IMR-90 (cell line): ENCODE data around the gene TMEM63C. TPM values are rescaled to one million over a fixed set of nuclear protein-coding genes. Genes with fewer than 3 reads are reported as not detected.

Experiments used
- ATAC-seq: fragments of 200-7000 bp; cut with Tn5 transposase; 2 replicates; pipeline ENCODE4 v1.9.1; 2020; ENCODE audit warnings: low read depth, mild to moderate bottlenecking, moderate library complexity
- BruUV-seq: library from RNA; stranded (reverse); fragments of 400-500 nt; replicated peaks from 2 replicates; lab custom pipeline; 2021; lab: Mats Ljungman, UMichigan
- CTCF ChIA-PET: fragments of 300-600 bp; formaldehyde crosslinking; extraction: SDS; loops from one replicate; lab custom pipeline; 2021; ENCODE audit warnings: antibody characterized with exemption; lab: Yijun Ruan, JAX
- POLR2A ChIA-PET: fragments of 300-600 bp; sonication (Branson Sonifier 250); formaldehyde crosslinking; loops from one replicate; lab custom pipeline; 2022; ENCODE audit warnings: antibody characterized with exemption; ENCODE audit not compliant: unreplicated experiment; lab: Charles Lee
- DNase-seq: peaks from one replicate; pipeline ENCODE4 v3.0.0; 2013
- H2AFZ ChIP-seq: replicated peaks from 2 replicates; pipeline ENCODE3; 2013; ENCODE audit warnings: low read length, mild to moderate bottlenecking; ENCODE audit not compliant: poor library complexity
- H2AK5ac ChIP-seq: 2 replicates; pipeline ENCODE4 v1.6.1; 2013; ENCODE audit warnings: low read depth, low read length, inconsistent platforms
- H2AK9ac ChIP-seq: replicated peaks from 2 replicates; pipeline ENCODE3; 2013; ENCODE audit warnings: mild to moderate bottlenecking, low read depth, low read length, moderate library complexity; ENCODE audit not compliant: poor library complexity
- H2BK120ac ChIP-seq: 2 replicates; pipeline ENCODE4 v1.6.1; 2013; ENCODE audit warnings: low read depth, low read length, inconsistent platforms
- H2BK15ac ChIP-seq: 3 replicates; pipeline ENCODE4 v1.6.1; 2013; ENCODE audit warnings: low read depth, low read length, inconsistent platforms
- H2BK20ac ChIP-seq: 2 replicates; pipeline ENCODE4 v1.6.1; 2013; ENCODE audit warnings: low read depth, mild to moderate bottlenecking, inconsistent platforms, low read length, moderate library complexity
- H2BK5ac ChIP-seq: 2 replicates; pipeline ENCODE4 v1.6.1; 2013; ENCODE audit warnings: mild to moderate bottlenecking, low read depth, low read length, inconsistent platforms; ENCODE audit not compliant: poor library complexity, severe bottlenecking
- H3K14ac ChIP-seq: replicated peaks from 2 replicates; pipeline ENCODE4 v1.6.1; 2013; ENCODE audit warnings: low read depth, low read length, inconsistent platforms
- H3K18ac ChIP-seq: 2 replicates; pipeline ENCODE4 v1.6.1; 2013; ENCODE audit warnings: low read depth, low read length, control low read depth
- H3K23ac ChIP-seq: 2 replicates; pipeline ENCODE4 v1.6.1; 2013; ENCODE audit warnings: low read depth, low read length, inconsistent platforms
- H3K27ac ChIP-seq: 2 replicates; pipeline ENCODE4 v1.5.1; 2013; ENCODE audit warnings: mild to moderate bottlenecking, control low read depth, low read length; ENCODE audit not compliant: insufficient read depth
- H3K27me3 ChIP-seq: 2 replicates; pipeline ENCODE4 v1.6.1; 2013; ENCODE audit warnings: low read length; ENCODE audit not compliant: control insufficient read depth, insufficient read depth
- H3K36me3 ChIP-seq: 2 replicates; pipeline ENCODE4 v1.6.1; 2013; ENCODE audit warnings: low read length, mixed read lengths; ENCODE audit not compliant: control insufficient read depth, insufficient read depth
- H3K4ac ChIP-seq: 2 replicates; pipeline ENCODE4 v1.6.1; 2013; ENCODE audit warnings: low read depth, low read length, inconsistent platforms
- H3K4me1 ChIP-seq: 2 replicates; pipeline ENCODE4 v1.6.1; 2013; ENCODE audit warnings: low read length, mixed read lengths; ENCODE audit not compliant: control insufficient read depth, insufficient read depth
- H3K4me2 ChIP-seq: 2 replicates; pipeline ENCODE4 v1.6.1; 2013; ENCODE audit warnings: low read depth, mild to moderate bottlenecking, control low read depth, low read length, moderate library complexity
- H3K4me3 ChIP-seq: 2 replicates; pipeline ENCODE4 v1.5.1; 2013; ENCODE audit warnings: low read depth, mild to moderate bottlenecking, control low read depth, low read length, moderate library complexity; ENCODE audit not compliant: insufficient read depth
- H3K56ac ChIP-seq: 2 replicates; pipeline ENCODE4 v1.6.1; 2013; ENCODE audit warnings: low read length, inconsistent platforms; ENCODE audit not compliant: insufficient read depth; ENCODE audit errors: extremely low read depth
- H3K79me1 ChIP-seq, 2 experiments: 2 replicates each; pipeline ENCODE4 v1.6.1; 2013; ENCODE audit warnings: low read length in 2 of 2, inconsistent platforms in 1 of 2, low read depth in 1 of 2
- H3K9ac ChIP-seq: 2 replicates; pipeline ENCODE4 v1.6.1; 2013; ENCODE audit warnings: low read depth, low read length, control low read depth
- H3K9me1 ChIP-seq: 2 replicates; pipeline ENCODE4 v1.6.1; 2013; ENCODE audit warnings: low read length, inconsistent platforms; ENCODE audit not compliant: insufficient read depth
- H3K9me3 ChIP-seq: 2 replicates; pipeline ENCODE4 v1.6.1; 2013; ENCODE audit warnings: low read length; ENCODE audit not compliant: control insufficient read depth, insufficient read depth
- H4K20me1 ChIP-seq: 2 replicates; pipeline ENCODE4 v1.6.1; 2013; ENCODE audit warnings: low read length, inconsistent platforms; ENCODE audit not compliant: insufficient read depth
- H4K5ac ChIP-seq: 2 replicates; pipeline ENCODE4 v1.6.1; 2013; ENCODE audit warnings: mild to moderate bottlenecking, low read depth, low read length, control low read depth
- H4K8ac ChIP-seq, 2 experiments: 2 replicates each; pipeline ENCODE4 v1.6.1; 2013; ENCODE audit warnings: low read depth in 2 of 2, low read length in 2 of 2, control low read depth in 1 of 2, inconsistent platforms in 1 of 2
- H4K91ac ChIP-seq: 2 replicates; pipeline ENCODE4 v1.6.1; 2013; ENCODE audit warnings: low read depth, low read length, inconsistent platforms; ENCODE audit not compliant: insufficient read depth
- CEBPB ChIP-seq: IDR thresholded peaks from 2 replicates; pipeline ENCODE4 v1.6.1; 2012; ENCODE audit warnings: low read depth, low read length, improper control_type of control experiment
- CHD1 ChIP-seq: IDR thresholded peaks from 2 replicates; pipeline ENCODE4 v1.6.1; 2012; ENCODE audit warnings: low read depth, low read length, improper control_type of control experiment
- ELK1 ChIP-seq: fragments of 150-350 bp; IDR thresholded peaks from 2 replicates; pipeline ENCODE4 v1.6.1; 2016; ENCODE audit warnings: low read depth, mild to moderate bottlenecking, low read length, moderate library complexity, borderline replicate concordance
- MAZ ChIP-seq: IDR thresholded peaks from 2 replicates; pipeline ENCODE4 v1.6.1; 2012; ENCODE audit warnings: low read depth, mild to moderate bottlenecking, low read length, improper control_type of control experiment, moderate library complexity, borderline replicate concordance
- MXI1 ChIP-seq: IDR thresholded peaks from 2 replicates; pipeline ENCODE4 v1.6.1; 2012; ENCODE audit warnings: low read depth, mild to moderate bottlenecking, low read length, moderate library complexity, borderline replicate concordance
- POLR2A ChIP-seq: IDR thresholded peaks from 2 replicates; pipeline ENCODE4 v1.6.1; 2012; ENCODE audit warnings: mild to moderate bottlenecking, low read depth, low read length
- RAD21 ChIP-seq: IDR thresholded peaks from 2 replicates; pipeline ENCODE4 v1.6.1; 2012; ENCODE audit warnings: low read length, improper control_type of control experiment
- RFX5 ChIP-seq: IDR thresholded peaks from 2 replicates; pipeline ENCODE4 v1.8.0; 2012; ENCODE audit warnings: low read depth, mild to moderate bottlenecking, low read length, moderate library complexity
- SMC3 ChIP-seq: fragments of 150-350 bp; IDR thresholded peaks from 2 replicates; pipeline ENCODE4 v1.6.1; 2016; ENCODE audit warnings: low read depth, mild to moderate bottlenecking, antibody characterized with exemption, low read length, moderate library complexity
- WGBS, 2 experiments: methylation state at CpG; one replicate each; pipeline versions ENCODE4 v1.1.5 to v1.1.7; 2013; ENCODE audit warnings: missing lambda C conversion rate in 2 of 2; ENCODE audit not compliant: insufficient read length in 1 of 2; ENCODE audit errors: extremely low coverage in 2 of 2; 5-methylcytosine and 5-hydroxymethylcytosine counted together
- dilution Hi-C: fragments of 300-500 bp; cut with HindIII; formaldehyde crosslinking; loops from one replicate; pipeline ENCODE4 v1.14.3; 2018; ENCODE audit warnings: low sequenced_read_pairs; ENCODE audit not compliant: unreplicated experiment
- in situ Hi-C: fragments of 300-500 bp; cut with MboI; formaldehyde crosslinking; loops from 3 replicates; pipeline ENCODE4 v1.14.3; 2019; ENCODE audit warnings: low sequenced_read_pairs, inconsistent platforms, mixed read lengths
- intact Hi-C: fragments of 100-400 bp; cut with micrococcal nuclease; formaldehyde crosslinking; loops from 2 replicates; pipeline ENCODE4 v1.10.0; 2022
- polyA plus RNA-seq, 3 experiments: library from polyadenylated mRNA; depleted of rRNA; stranded (reverse); fragments of >200 nt; gene quantifications; 2 replicates each; pipeline ENCODE4 v1.2.3, GENCODE V29; 2012; ENCODE audit warnings: low replicate concordance in 1 of 3
- total RNA-seq: library from RNA; depleted of rRNA; stranded (reverse); fragments of >200 nt; gene quantifications from 2 replicates; pipeline ENCODE4 v1.2.3, GENCODE V29; 2012

Gene TMEM63C
- total and polyA plus RNA-seq, 2 of the 4 experiments (the other 2 are of a cell fraction), result under 0.01 TPM; not detected in 1

GRCh38 chr14:77204907-77205306, 23.3 kb downstream of the TMEM63C start:
- no TSS peak for BruUV-seq
- intact Hi-C loops, result no loop called here
- POLR2A ChIA-PET, result no interaction called here

More at GRCh38 chr14:77204907-77205306, 23.3 kb downstream of the TMEM63C start:
- Histone ChIP-seq H3K27ac (no peak overlapping the region), H3K9me3 (no peaks in the 10 kb centered on the region), H4K8ac (no peak overlapping the region), H2BK120ac (no peak overlapping the region), H3K79me1 (no peaks in the 10 kb centered on the region), H4K91ac (no peak overlapping the region), H3K9me1 (no peaks in the 10 kb centered on the region), H3K18ac (no peak overlapping the region), H3K4me1 (no peaks in the 10 kb centered on the region), H2AK9ac (no peak overlapping the region), H3K23ac (no peak overlapping the region), H3K4ac (no peak overlapping the region), H2BK15ac (no peak overlapping the region), H2AFZ (no peak overlapping the region), H4K5ac (no peak overlapping the region), H2BK5ac (no peak overlapping the region), H3K56ac (no peak overlapping the region), H3K27me3 (peaks cover 9% of the 10 kb centered on the region; the same call in 1 of the 2 replicates), H3K9ac (no peak overlapping the region), H3K14ac (no peak overlapping the region), H3K36me3 (no peaks in the 10 kb centered on the region), H2BK20ac (no peak overlapping the region), H4K20me1 (no peaks in the 10 kb centered on the region), H2AK5ac (no peak overlapping the region), H3K4me3 (no peak overlapping the region), H3K4me2 (no peak overlapping the region)
- DNase-seq (no peak), ATAC-seq (no peak)
- TF ChIP-seq CHD1 (no peak), RFX5 (no peak), SMC3 (no peak), MAZ (no peak), RAD21 (no peak), CEBPB (no peak), ELK1 (no peak), MXI1 (no peak), POLR2A (no peak)
- WGBS, 2 experiments, result no CpG with 5 or more reads among the region's 1 CpG
- dilution Hi-C loops, result no loop called here
- CTCF ChIA-PET, result interaction anchor here (1.0 kb wide), 1 partner anchor 8 kb away, joined by 3 read pairs; no protein-coding TSS in a partner anchor
- in situ Hi-C loops, result no loop called here
